Measurements from ENCODE around the gene MEF2C.

The MEF2C gene

GRCh38 chr5:88895681-88896501 is 12.9 kb upstream of the MEF2C start:
- no peaks in the 10 kb centered on the region for H3K27me3 Mint-ChIP-seq
- no peak overlapping the region for H3K4me3 Mint-ChIP-seq
- H3K36me3 Mint-ChIP-seq = peaks cover 9% of the 10 kb centered on the region
- H3K27ac Mint-ChIP-seq = no peak overlapping the region
- H3K9me3 Mint-ChIP-seq = no peaks in the 10 kb centered on the region
- no peak for ATAC-seq
- H3K4me1 Mint-ChIP-seq = peaks cover 24% of the 10 kb centered on the region

- ATAC-seq = no peak
- Mint-ChIP-seq H3K4me1 (peaks cover 42% of the 10 kb centered on the region), H3K27ac (no peak overlapping the region), H3K4me3 (no peak overlapping the region), H3K36me3 (peaks cover 9% of the 10 kb centered on the region), H3K9me3 (no peaks in the 10 kb centered on the region), H3K27me3 (no peaks in the 10 kb centered on the region)
Observed at GRCh38 chr5:88892669-88893068, 9.7 kb upstream of the MEF2C start.

DNA sequence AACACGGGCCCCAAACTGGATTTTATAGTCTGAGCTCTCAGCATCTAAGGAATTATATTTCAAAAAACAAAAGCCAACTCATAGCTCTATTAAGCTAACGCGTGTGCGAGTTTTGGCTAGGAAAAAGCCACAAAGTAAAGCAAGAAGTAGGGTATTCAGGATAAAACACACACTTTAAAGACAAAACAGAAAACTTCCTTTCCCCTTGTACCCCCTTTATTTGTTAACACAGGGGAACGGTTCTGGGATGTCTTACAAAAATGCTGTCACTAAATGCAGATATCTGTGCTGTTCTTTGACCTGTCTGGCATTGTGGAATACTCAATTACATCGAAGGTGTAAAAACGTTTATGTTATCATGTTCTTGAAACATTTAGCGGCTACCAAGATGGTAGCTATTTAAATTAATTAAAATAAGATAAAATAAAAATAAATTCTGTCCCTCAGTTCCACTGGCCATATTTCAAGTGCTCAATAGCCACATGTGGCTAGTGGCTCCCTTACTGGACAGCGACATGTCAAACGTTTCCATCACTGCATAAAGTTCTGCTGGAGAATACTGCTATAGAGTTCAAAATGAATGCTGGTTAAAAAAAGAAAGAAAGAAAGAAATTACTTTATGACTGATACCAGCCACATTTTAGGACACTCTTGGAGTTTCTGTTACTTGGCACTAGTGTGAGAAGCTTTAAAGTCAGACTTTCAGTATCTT is 7.2 kb upstream of the MEF2C start:
- H3K27ac Mint-ChIP-seq = peak overlapping the region; percentile 99
- H3K9me3 Mint-ChIP-seq = no peaks in the 10 kb centered on the region
- no peaks in the 10 kb centered on the region for H3K27me3 Mint-ChIP-seq
- no peak for ATAC-seq
- H3K36me3 Mint-ChIP-seq = no peaks in the 10 kb centered on the region
- peaks cover 45% of the 10 kb centered on the region for H3K4me1 Mint-ChIP-seq
- peak overlapping the region; percentile 91 for H3K4me3 Mint-ChIP-seq

GRCh38 chr5:88889189-88890069 is 6.4 kb upstream of the MEF2C start:
- no peaks in the 10 kb centered on the region for H3K9me3 Mint-ChIP-seq
- peak overlapping the region; percentile 99 for H3K27ac Mint-ChIP-seq
- H3K4me1 Mint-ChIP-seq = peaks cover 48% of the 10 kb centered on the region
- peak overlapping the region; percentile 91 for H3K4me3 Mint-ChIP-seq
- ATAC-seq = peak; percentile 81
- H3K36me3 Mint-ChIP-seq = no peaks in the 10 kb centered on the region
- H3K27me3 Mint-ChIP-seq = no peaks in the 10 kb centered on the region

DNA sequence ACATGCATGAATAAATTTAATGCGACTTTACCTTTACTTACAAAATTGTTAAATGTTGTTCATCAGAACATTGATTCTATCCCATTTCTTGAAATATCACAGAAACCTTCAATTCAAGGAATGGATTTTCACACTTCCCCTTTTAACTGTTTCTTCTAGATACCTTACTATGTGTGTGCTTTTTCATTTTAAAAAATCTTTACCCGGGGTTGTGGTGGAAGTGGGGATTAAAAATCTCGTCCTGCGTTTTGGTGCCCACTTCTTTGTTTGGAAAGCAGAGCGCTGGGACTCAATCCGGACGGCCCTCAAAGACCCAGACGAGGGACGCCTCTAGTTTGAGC is 5.8 kb upstream of the MEF2C start:
- peaks cover 48% of the 10 kb centered on the region for H3K4me1 Mint-ChIP-seq
- H3K9me3 Mint-ChIP-seq = no peaks in the 10 kb centered on the region
- ATAC-seq = peak; percentile 11
- no peaks in the 10 kb centered on the region for H3K36me3 Mint-ChIP-seq
- no peaks in the 10 kb centered on the region for H3K27me3 Mint-ChIP-seq
- peak overlapping the region; percentile 99 for H3K27ac Mint-ChIP-seq
- H3K4me3 Mint-ChIP-seq = peak overlapping the region; percentile 91

DNA sequence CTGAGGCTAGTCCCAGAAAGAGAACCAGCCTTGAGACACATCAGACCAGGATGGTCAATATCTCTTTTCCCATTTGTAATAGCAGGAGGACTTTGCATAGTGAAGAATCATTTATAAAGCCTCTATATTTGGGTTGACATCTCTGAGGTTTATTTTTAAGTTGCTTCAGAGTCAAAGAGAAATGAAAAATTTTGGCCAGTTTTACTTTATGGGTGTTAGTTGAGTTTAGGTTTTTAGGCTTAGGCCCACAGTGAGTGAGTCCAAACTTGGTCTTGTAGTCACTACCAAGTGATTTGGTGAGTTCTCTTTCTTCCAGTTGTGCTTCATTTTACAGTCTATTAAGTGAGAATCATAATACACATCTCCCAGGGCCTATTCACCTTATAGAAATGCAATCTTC is 5.3 kb upstream of the MEF2C start:
- no peaks in the 10 kb centered on the region for H3K27me3 Mint-ChIP-seq
- peaks cover 48% of the 10 kb centered on the region for H3K4me1 Mint-ChIP-seq
- peak overlapping the region; percentile 91 for H3K4me3 Mint-ChIP-seq
- no peaks in the 10 kb centered on the region for H3K36me3 Mint-ChIP-seq
- no peaks in the 10 kb centered on the region for H3K9me3 Mint-ChIP-seq
- H3K27ac Mint-ChIP-seq = peak overlapping the region; percentile 99
- ATAC-seq = no peak

DNA sequence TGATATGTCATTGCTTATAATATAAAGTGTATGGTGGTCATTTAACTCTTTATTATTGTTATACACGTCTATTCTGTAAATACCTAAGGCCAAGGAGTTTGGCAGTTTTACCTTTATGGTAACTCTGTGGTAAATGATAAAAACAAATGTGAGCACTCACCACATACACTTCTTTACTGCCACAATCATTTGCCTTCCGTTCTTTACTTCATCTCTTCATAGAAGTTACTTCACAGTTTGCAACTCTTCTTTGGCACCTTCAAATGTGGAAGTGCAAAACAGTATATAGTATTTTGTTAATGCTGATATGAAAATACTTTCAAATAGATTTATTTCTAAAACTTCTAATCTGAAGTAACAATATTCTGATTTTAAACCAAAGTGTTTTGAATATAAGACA is 4.4 kb upstream of the MEF2C start:
- Mint-ChIP-seq H3K27ac (peak overlapping the region; percentile 99), H3K9me3 (no peaks in the 10 kb centered on the region), H3K4me3 (peak overlapping the region; percentile 93), H3K4me1 (peaks cover 48% of the 10 kb centered on the region), H3K36me3 (peaks cover 5% of the 10 kb centered on the region), H3K27me3 (no peaks in the 10 kb centered on the region)
- ATAC-seq = no peak

- Mint-ChIP-seq H3K36me3 (peaks cover 6% of the 10 kb centered on the region), H3K4me3 (peak overlapping the region; percentile 93), H3K27ac (peak overlapping the region; percentile 99), H3K27me3 (no peaks in the 10 kb centered on the region), H3K9me3 (no peaks in the 10 kb centered on the region), H3K4me1 (peaks cover 48% of the 10 kb centered on the region)
- no peak for ATAC-seq
Observed at GRCh38 chr5:88886746-88887341, 3.9 kb upstream of the MEF2C start.

DNA sequence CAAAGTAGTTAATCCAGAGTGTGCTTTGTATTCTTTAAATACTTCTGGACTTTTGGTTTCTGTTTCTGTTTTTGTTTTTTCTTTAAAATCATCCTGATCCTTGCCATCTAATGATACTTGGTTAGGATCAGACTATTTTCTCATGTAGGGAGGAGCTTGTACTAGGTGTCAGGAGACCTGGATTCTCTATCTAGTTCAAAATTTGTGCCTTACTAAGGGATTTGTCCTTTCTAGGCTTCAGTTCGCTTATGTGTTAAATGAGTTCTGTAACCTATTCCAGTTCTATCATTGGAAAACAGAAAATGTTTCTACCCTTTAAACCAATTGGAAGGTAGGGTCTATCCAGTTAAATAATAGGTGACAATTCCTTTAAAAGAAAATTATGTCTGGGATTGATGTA is 3.3 kb upstream of the MEF2C start:
- Mint-ChIP-seq H3K4me1 (peaks cover 45% of the 10 kb centered on the region), H3K36me3 (peaks cover 6% of the 10 kb centered on the region), H3K9me3 (no peaks in the 10 kb centered on the region), H3K27me3 (no peaks in the 10 kb centered on the region), H3K27ac (peak overlapping the region; percentile 99), H3K4me3 (peak overlapping the region; percentile 93)
- no peak for ATAC-seq

GRCh38 chr5:88885002-88885401 is 2.0 kb upstream of the MEF2C start:
- peak overlapping the region; percentile 98 for H3K4me3 Mint-ChIP-seq
- peaks cover 6% of the 10 kb centered on the region for H3K36me3 Mint-ChIP-seq
- peaks cover 37% of the 10 kb centered on the region for H3K4me1 Mint-ChIP-seq
- no peaks in the 10 kb centered on the region for H3K9me3 Mint-ChIP-seq
- no peak for ATAC-seq
- no peaks in the 10 kb centered on the region for H3K27me3 Mint-ChIP-seq
- peak overlapping the region; percentile 99 for H3K27ac Mint-ChIP-seq

DNA sequence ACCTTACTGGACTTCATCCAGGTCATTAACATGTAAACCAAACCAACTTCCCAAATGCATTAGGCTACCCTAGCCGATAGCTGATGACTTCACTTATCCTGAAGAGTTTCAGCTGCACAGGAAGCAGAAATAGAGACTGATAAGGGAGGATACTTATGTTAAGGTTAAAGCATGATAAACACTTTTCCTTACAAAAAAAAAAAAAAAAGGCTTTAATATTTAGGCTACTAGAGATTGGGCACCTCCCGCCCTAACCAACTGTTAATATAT is 1.6 kb upstream of the MEF2C start:
- Mint-ChIP-seq H3K4me3 (peak overlapping the region; percentile 98), H3K9me3 (no peaks in the 10 kb centered on the region), H3K4me1 (peaks cover 37% of the 10 kb centered on the region), H3K36me3 (peaks cover 6% of the 10 kb centered on the region), H3K27me3 (no peaks in the 10 kb centered on the region), H3K27ac (peak overlapping the region; percentile 99)
- no peak for ATAC-seq

DNA sequence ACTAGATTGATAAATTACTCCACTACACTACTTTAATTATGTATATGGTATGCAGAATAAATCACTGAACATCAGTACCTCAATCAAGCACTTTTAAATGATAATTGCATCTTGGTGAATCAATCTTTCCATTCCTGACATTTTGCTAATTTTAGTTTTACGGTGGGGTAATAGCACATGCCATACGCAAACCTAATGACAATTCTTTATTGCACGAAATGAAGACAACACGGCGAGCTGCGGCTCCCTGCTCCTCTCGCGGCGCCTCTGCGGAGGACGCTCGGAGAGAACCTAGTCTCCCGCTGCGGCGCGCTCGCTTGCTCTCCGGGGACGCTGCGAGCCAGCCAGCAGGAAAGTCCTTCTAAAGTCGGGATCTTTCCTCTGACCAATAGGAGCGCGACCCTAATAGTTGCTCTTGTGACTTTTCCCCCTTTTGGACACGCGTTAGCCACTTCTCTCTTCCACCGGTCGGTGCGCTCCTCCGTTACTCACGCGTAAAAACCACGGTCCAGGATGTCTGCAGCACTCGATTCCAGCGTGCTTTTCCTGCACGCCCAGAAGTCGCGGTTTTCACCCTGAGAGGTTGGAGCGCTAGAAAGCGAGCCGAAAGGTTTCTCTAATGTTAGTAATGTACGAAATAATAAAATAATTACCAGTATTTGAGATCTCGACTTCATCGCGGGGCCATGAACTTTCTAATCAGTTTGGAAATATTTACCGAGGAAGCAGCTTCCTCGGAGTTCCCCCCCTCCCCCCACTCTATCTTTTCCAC is 1.0 kb upstream of the MEF2C start:
- H3K27ac Mint-ChIP-seq = peak overlapping the region; percentile 99
- H3K9me3 Mint-ChIP-seq = no peaks in the 10 kb centered on the region
- H3K27me3 Mint-ChIP-seq = no peaks in the 10 kb centered on the region
- peaks cover 6% of the 10 kb centered on the region for H3K36me3 Mint-ChIP-seq
- H3K4me3 Mint-ChIP-seq = peak overlapping the region; percentile 98
- peak; percentile 54 for ATAC-seq
- peaks cover 36% of the 10 kb centered on the region for H3K4me1 Mint-ChIP-seq

GRCh38 chr5:88882276-88883038 is 527 bp downstream of the MEF2C start:
- peak overlapping the region; percentile 98 for H3K4me3 Mint-ChIP-seq
- ATAC-seq = peak; percentile 28
- no peaks in the 10 kb centered on the region for H3K9me3 Mint-ChIP-seq
- no peaks in the 10 kb centered on the region for H3K27me3 Mint-ChIP-seq
- peaks cover 29% of the 10 kb centered on the region for H3K4me1 Mint-ChIP-seq
- H3K36me3 Mint-ChIP-seq = peaks cover 6% of the 10 kb centered on the region
- peak overlapping the region; percentile 99 for H3K27ac Mint-ChIP-seq

GRCh38 chr5:88881571-88881971 is 1.4 kb downstream of the MEF2C start:
- H3K9me3 Mint-ChIP-seq = no peaks in the 10 kb centered on the region
- H3K27me3 Mint-ChIP-seq = no peaks in the 10 kb centered on the region
- H3K36me3 Mint-ChIP-seq = peaks cover 6% of the 10 kb centered on the region
- peak overlapping the region; percentile 98 for H3K4me3 Mint-ChIP-seq
- peaks cover 23% of the 10 kb centered on the region for H3K4me1 Mint-ChIP-seq
- peak overlapping the region; percentile 99 for H3K27ac Mint-ChIP-seq
- peak; percentile 1 for ATAC-seq

Measured in stimulated activated memory B cell treated with anti-CD40 and anti-IgM and Interleukin-4, amounts not matched to agents 10 μg/mL and 1 μg/mL and 100 μg/mL, for 72 hours (primary cell).